HL-60 (cell line): ENCODE measurements around the gene PIGR.

ENCODE experiments used
- DNase-seq, 2 experiments: peaks; one replicate each; pipeline ENCODE4 v3.0.0-alpha.2; 2010 to 2020; ENCODE audit warnings: low read depth in 1 of 2, low spot score in 1 of 2
- H3K27ac ChIP-seq: fragments of 250-450 bp; sonication (Bioruptor Pico); replicated peaks from 2 replicates; pipeline ENCODE4 v1.5.1; 2020; ENCODE audit warnings: mild to moderate bottlenecking, moderate library complexity
- H3K27me3 ChIP-seq: fragments of 250-450 bp; sonication (Bioruptor Pico); 2 replicates; pipeline ENCODE4 v1.5.1; 2021; ENCODE audit warnings: mild to moderate bottlenecking, moderate library complexity; ENCODE audit not compliant: insufficient read depth, poor library complexity, severe bottlenecking
- H3K4me3 ChIP-seq: replicated peaks from 2 replicates; pipeline ENCODE4 v1.5.1; 2011; ENCODE audit warnings: mild to moderate bottlenecking, control low read depth, low read length; ENCODE audit not compliant: insufficient read depth
- CTCF ChIP-seq: IDR thresholded peaks from one replicate; pipeline ENCODE4 v1.5.1; 2011; ENCODE audit warnings: low read length, control low read depth, inconsistent platforms; ENCODE audit not compliant: insufficient read depth
- GABPA ChIP-seq: IDR thresholded peaks from 2 replicates; pipeline ENCODE4 v1.6.1; 2012; ENCODE audit warnings: low read depth
- POLR2AphosphoS5 ChIP-seq: IDR thresholded peaks from 2 replicates; pipeline ENCODE4 v1.6.1; 2012; ENCODE audit warnings: low read depth
- REST ChIP-seq: IDR thresholded peaks from 2 replicates; pipeline ENCODE4 v1.6.1; 2012; ENCODE audit warnings: low read depth; ENCODE audit not compliant: insufficient replicate concordance
- SPI1 ChIP-seq: IDR thresholded peaks from 2 replicates; pipeline ENCODE4 v1.6.1; 2012; ENCODE audit warnings: low read depth, mild to moderate bottlenecking, borderline replicate concordance

The PIGR gene

GRCh38 chr1:206951318-206952100, 5.2 kb upstream of the PIGR start:
- Histone ChIP-seq H3K27me3 (no peaks in the 10 kb centered on the region), H3K4me3 (no peak overlapping the region), H3K27ac (no peak overlapping the region)
- no peak for TF ChIP-seq POLR2AphosphoS5
- TF ChIP-seq CTCF: no peak
- no peak for TF ChIP-seq SPI1
- no peak for TF ChIP-seq REST
- TF ChIP-seq GABPA: no peak
- no peak for DNase-seq

GRCh38 chr1:206949641-206950040, 3.4 kb upstream of the PIGR start:
- Histone ChIP-seq H3K27ac (no peak overlapping the region), H3K27me3 (no peaks in the 10 kb centered on the region), H3K4me3 (no peak overlapping the region)
- no peak for DNase-seq
- no peak for TF ChIP-seq CTCF

GRCh38 chr1:206949208-206949607, 2.9 kb upstream of the PIGR start:
- H3K27me3 ChIP-seq: no peaks in the 10 kb centered on the region
- no peak for DNase-seq
- no peak overlapping the region for H3K4me3 ChIP-seq
- no peak overlapping the region for H3K27ac ChIP-seq
- no peak for TF ChIP-seq CTCF
- no peak for TF ChIP-seq REST
- no peak for TF ChIP-seq POLR2AphosphoS5
- no peak for TF ChIP-seq GABPA
- TF ChIP-seq SPI1: no peak

- no peak for DNase-seq
- no peak overlapping the region for H3K4me3 ChIP-seq
- no peak overlapping the region for H3K27ac ChIP-seq
- H3K27me3 ChIP-seq: peaks cover 3% of the 10 kb centered on the region
- TF ChIP-seq CTCF (no peak), REST (no peak), POLR2AphosphoS5 (no peak), SPI1 (no peak), GABPA (no peak)
These were observed 989 bp upstream of the PIGR start for GRCh38 chr1:206947255-206947654.
